Spleen (tissue), 7 donors: ENCODE data around the gene HYDIN.
"Not testable (repeated sequence)": the region's sequence is repeated elsewhere in the genome, so short reads cannot be mapped to it uniquely, and the experiment has no call there.

Experiments used
- CTCF ChIP-seq, 11 experiments: fragments of 200-600 bp in 7 of 11; fragments of 450-650 bp in 4 of 11; sonication (generic) in 4 of 11; IDR thresholded peaks in 8 of 11; conservative IDR thresholded peaks in 3 of 11; 1 replicate in 7 of 11; 2 replicates in 4 of 11; pipeline versions ENCODE4 v1.4.0 to v1.8.0; 2016 to 2021; ENCODE audit warnings: antibody characterized with exemption in 11 of 11, inconsistent platforms in 4 of 11, mild to moderate bottlenecking in 1 of 11
- POLR2A ChIP-seq, 3 donors: fragments of 450-650 bp; IDR thresholded peaks; one replicate each; pipeline ENCODE4 v1.5.1; 2017; ENCODE audit warnings: antibody characterized with exemption in 3 of 3, mild to moderate bottlenecking in 1 of 3
- POLR2AphosphoS5 ChIP-seq, 3 donors: sonication (generic); formaldehyde crosslinking; IDR thresholded peaks; one replicate each; pipeline ENCODE4 v1.5.1; 2017; ENCODE audit warnings: antibody characterized with exemption in 3 of 3
- donor health status: DM: no; HTN: no; CAD: no; lungs with moderate emphysema.
- donor health status: DM: no; HTN: no; CAD: no.
- donor health status: DM: no; HTN: no; CAD: no.

- TF ChIP-seq CTCF (IDR thresholded peaks at IDR 0.05 in 8 of 11, conservative IDR thresholded peaks at IDR 0.05 in 3 of 11); POLR2A (IDR thresholded peaks at IDR 0.05); POLR2AphosphoS5 (IDR thresholded peaks at IDR 0.05): not testable (repeated sequence)
These were observed 296.8 kb downstream of the HYDIN start for GRCh38 chr16:70933746-70934145.
